SK-MEL-5 (cell line): ENCODE data around the gene ACOXL. TPM values are rescaled to one million over a fixed set of nuclear protein-coding genes. Genes with fewer than 3 reads are reported as not detected.

ENCODE experiments used
- DNase-seq: peaks from one replicate; pipeline ENCODE4 v3.0.0-alpha.2; 2016; ENCODE audit warnings: low read depth, low spot score
- in situ Hi-C: cut with HindIII; loops from 2 replicates; pipeline ENCODE4 v1.10.0; 2016; ENCODE audit warnings: low sequenced_read_pairs, high pct_unique_total_duplicates, low pct_unique_long_range_greater_than_20kb
- total RNA-seq: library from RNA; depleted of rRNA; stranded (reverse); fragments of >200 nt; shearing (Covaris generic); gene quantifications from 2 replicates; pipeline ENCODE4 v1.2.3, GENCODE V29; 2014; rRNA removed

Gene ACOXL
- total RNA-seq, 1 experiment from 2014 or later = not detected

DNA sequence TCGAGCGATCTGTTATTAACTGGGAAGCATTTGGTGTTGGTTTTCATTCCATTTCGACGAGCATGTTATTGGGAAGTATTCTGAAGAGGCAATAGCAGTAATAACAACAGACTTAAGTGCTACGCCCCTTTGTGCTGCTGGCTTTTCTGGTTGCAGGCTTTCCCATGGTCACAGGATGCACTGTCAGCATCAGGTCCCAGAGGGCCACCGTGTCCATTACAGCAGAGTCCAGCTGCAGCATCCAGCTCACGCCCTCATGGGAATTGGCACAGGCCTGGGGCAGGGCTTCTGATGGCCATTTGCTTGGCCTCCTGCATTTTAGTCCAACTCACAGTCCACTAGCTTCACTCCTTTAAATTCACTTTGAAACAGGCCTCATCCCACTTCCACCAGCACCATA lies 432.7 kb downstream of the ACOXL start:
- no peak for DNase-seq
- in situ Hi-C loops = no loop called here

- DNase-seq = no peak
- in situ Hi-C loops = no loop called here
These were observed 433.7 kb downstream of the ACOXL start for GRCh38 chr2:111166115-111166514.

- in situ Hi-C loops = no loop called here
- DNase-seq = no peak
These were observed 434.9 kb downstream of the ACOXL start for GRCh38 chr2:111167076-111167862.

DNA sequence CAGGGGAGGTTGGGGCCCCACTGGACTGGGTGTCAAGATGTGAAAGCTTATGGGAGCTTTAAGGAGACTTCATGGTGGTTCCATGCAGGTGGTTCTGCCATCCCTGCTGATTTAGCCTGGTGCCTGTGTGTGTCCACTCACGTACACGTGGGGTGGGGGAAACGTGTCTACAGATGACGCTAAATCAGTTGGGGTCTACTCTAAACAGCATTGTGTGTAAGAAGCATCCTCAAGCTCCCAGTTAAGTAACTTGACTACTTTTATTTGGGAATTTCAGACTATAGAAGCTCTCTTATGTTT lies 435.4 kb downstream of the ACOXL start:
- no peak for DNase-seq
- in situ Hi-C loops = no loop called here

Other genes starting within 250 kb of the ACOXL start
- 11.2 and 13.5 TPM in 2 replicates for gene RGPD6, start 155.4 kb upstream of the ACOXL start, total RNA-seq
- 51.9 and 52.6 TPM in 2 replicates for gene BUB1, start 54.5 kb upstream of the ACOXL start, total RNA-seq